SK-N-SH treated with all-trans-retinoic acid at 6 μM for 48 hours (cell line): Measurements from ENCODE around the gene FAM216A.

Source experiments
- ATAC-seq: fragments of 200-7000 bp; cut with Tn5 transposase; 3 replicates; pipeline ENCODE4 v1.9.1; 2020; ENCODE audit warnings: mild to moderate bottlenecking, moderate library complexity
- BACH2 ChIP-seq: fragments of 250-450 bp; sonication (Bioruptor Pico); IDR thresholded peaks from 2 replicates; pipeline ENCODE4 v1.9.0; 2021; ENCODE audit warnings: mild to moderate bottlenecking, borderline replicate concordance
- CSDC2 ChIP-seq: fragments of 250-450 bp; sonication (Bioruptor Pico); IDR thresholded peaks from 2 replicates; pipeline ENCODE4 v1.5.0; 2020; ENCODE audit warnings: mild to moderate bottlenecking, moderate library complexity
- CSRNP3 ChIP-seq: fragments of 250-450 bp; sonication (Bioruptor Pico); IDR thresholded peaks from 2 replicates; pipeline ENCODE4 v1.5.1; 2021; ENCODE audit warnings: mild to moderate bottlenecking, moderate library complexity
- ESRRG ChIP-seq: fragments of 250-450 bp; sonication (Bioruptor Pico); IDR thresholded peaks from 2 replicates; pipeline ENCODE4 v1.6.1; 2021; ENCODE audit warnings: mild to moderate bottlenecking
- GLIS3 ChIP-seq: fragments of 250-450 bp; sonication (Bioruptor Pico); IDR thresholded peaks from 2 replicates; pipeline ENCODE4 v1.5.0; 2020; ENCODE audit warnings: mild to moderate bottlenecking, moderate library complexity
- ISL1 ChIP-seq: fragments of 250-450 bp; sonication (Bioruptor Pico); IDR thresholded peaks from 2 replicates; pipeline ENCODE4 v2.1.2; 2022; ENCODE audit warnings: mild to moderate bottlenecking, moderate library complexity
- OSR1 ChIP-seq: fragments of 250-450 bp; sonication (Bioruptor Pico); IDR thresholded peaks from 2 replicates; pipeline ENCODE4 v1.8.0; 2022; ENCODE audit warnings: moderate library complexity, mild to moderate bottlenecking, inconsistent platforms
- POU6F1 ChIP-seq: fragments of 250-450 bp; sonication (Bioruptor Pico); IDR thresholded peaks from 2 replicates; pipeline ENCODE4 v1.8.0; 2021; ENCODE audit warnings: low read depth, mild to moderate bottlenecking, moderate library complexity, borderline replicate concordance
- PPARA ChIP-seq: fragments of 250-450 bp; sonication (Bioruptor Pico); IDR thresholded peaks from 2 replicates; pipeline ENCODE4 v1.5.0; 2020; ENCODE audit warnings: mild to moderate bottlenecking, borderline replicate concordance
- RARB ChIP-seq: fragments of 250-450 bp; sonication (Bioruptor Pico); IDR thresholded peaks from 2 replicates; pipeline ENCODE4 v1.8.0; 2021; ENCODE audit warnings: mild to moderate bottlenecking, moderate library complexity
- SNAI2 ChIP-seq: fragments of 250-450 bp; sonication (Bioruptor Pico); IDR thresholded peaks from 2 replicates; pipeline ENCODE4 v1.5.0; 2020; ENCODE audit warnings: mild to moderate bottlenecking, moderate library complexity
- TCF4 ChIP-seq: fragments of 250-450 bp; sonication (Bioruptor Pico); IDR thresholded peaks from 2 replicates; pipeline ENCODE4 v1.8.0; 2021; ENCODE audit warnings: mild to moderate bottlenecking, moderate library complexity, borderline replicate concordance
- TOX ChIP-seq: fragments of 250-450 bp; sonication (Bioruptor Pico); IDR thresholded peaks from 2 replicates; pipeline ENCODE4 v1.8.0; 2021; ENCODE audit warnings: mild to moderate bottlenecking, moderate library complexity, borderline replicate concordance
- TSHZ2 ChIP-seq: fragments of 250-450 bp; sonication (Bioruptor Pico); IDR thresholded peaks from 2 replicates; pipeline ENCODE4 v1.5.0; 2020; ENCODE audit warnings: mild to moderate bottlenecking, moderate library complexity
- ZFP3 ChIP-seq: fragments of 250-450 bp; sonication (Bioruptor Pico); IDR thresholded peaks from 2 replicates; pipeline ENCODE4 v1.5.0; 2020; ENCODE audit warnings: mild to moderate bottlenecking, moderate library complexity
- ZFP30 ChIP-seq: fragments of 450-650 bp; formaldehyde crosslinking; IDR thresholded peaks from 2 replicates; pipeline ENCODE4 v1.5.0; 2022; ENCODE audit warnings: mild to moderate bottlenecking, moderate library complexity
- ZNF565 ChIP-seq: fragments of 450-650 bp; formaldehyde crosslinking; conservative IDR thresholded peaks from 2 replicates; pipeline ENCODE4 v1.5.0; 2020; ENCODE audit warnings: low read depth, mild to moderate bottlenecking, moderate library complexity
- ZNF70 ChIP-seq: fragments of 450-650 bp; formaldehyde crosslinking; IDR thresholded peaks from 2 replicates; pipeline ENCODE4 v1.5.0; 2020; ENCODE audit warnings: mild to moderate bottlenecking, moderate library complexity
- ZNF8 ChIP-seq: fragments of 450-650 bp; formaldehyde crosslinking; IDR thresholded peaks from 2 replicates; pipeline ENCODE4 v1.5.0; 2020; ENCODE audit warnings: mild to moderate bottlenecking, moderate library complexity
- TF ChIP-seq, protein P1 (sequence below): fragments of 250-450 bp; sonication (Bioruptor Pico); IDR thresholded peaks from 2 replicates; pipeline ENCODE4 v1.8.0; 2020; ENCODE audit warnings: mild to moderate bottlenecking, moderate library complexity, borderline replicate concordance

Gene FAM216A

GRCh38 chr12:110475426-110475825, 6.8 kb downstream of the FAM216A start:
- ATAC-seq: no peak
- no peak for TF ChIP-seq CSDC2
- no peak for TF ChIP-seq POU6F1 (CRISPR knock-in tag)
- TF ChIP-seq, protein P1, sequence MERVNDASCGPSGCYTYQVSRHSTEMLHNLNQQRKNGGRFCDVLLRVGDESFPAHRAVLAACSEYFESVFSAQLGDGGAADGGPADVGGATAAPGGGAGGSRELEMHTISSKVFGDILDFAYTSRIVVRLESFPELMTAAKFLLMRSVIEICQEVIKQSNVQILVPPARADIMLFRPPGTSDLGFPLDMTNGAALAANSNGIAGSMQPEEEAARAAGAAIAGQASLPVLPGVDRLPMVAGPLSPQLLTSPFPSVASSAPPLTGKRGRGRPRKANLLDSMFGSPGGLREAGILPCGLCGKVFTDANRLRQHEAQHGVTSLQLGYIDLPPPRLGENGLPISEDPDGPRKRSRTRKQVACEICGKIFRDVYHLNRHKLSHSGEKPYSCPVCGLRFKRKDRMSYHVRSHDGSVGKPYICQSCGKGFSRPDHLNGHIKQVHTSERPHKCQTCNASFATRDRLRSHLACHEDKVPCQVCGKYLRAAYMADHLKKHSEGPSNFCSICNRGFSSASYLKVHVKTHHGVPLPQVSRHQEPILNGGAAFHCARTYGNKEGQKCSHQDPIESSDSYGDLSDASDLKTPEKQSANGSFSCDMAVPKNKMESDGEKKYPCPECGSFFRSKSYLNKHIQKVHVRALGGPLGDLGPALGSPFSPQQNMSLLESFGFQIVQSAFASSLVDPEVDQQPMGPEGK: no peak
- no peak for TF ChIP-seq TCF4
- TF ChIP-seq SNAI2 (CRISPR knock-in tag): no peak
- no peak for TF ChIP-seq BACH2 (CRISPR knock-in tag)
- TF ChIP-seq ZNF70 (CRISPR knock-in tag): no peak
- no peak for TF ChIP-seq RARB (CRISPR knock-in tag)
- no peak for TF ChIP-seq ZFP30 (CRISPR knock-in tag)
- TF ChIP-seq ISL1 (CRISPR knock-in tag): no peak
- no peak for TF ChIP-seq TSHZ2
- no peak for TF ChIP-seq OSR1 (CRISPR knock-in tag)
- TF ChIP-seq ZNF565 (CRISPR knock-in tag): no peak
- no peak for TF ChIP-seq CSRNP3
- no peak for TF ChIP-seq GLIS3 (CRISPR knock-in tag)
- TF ChIP-seq ESRRG (CRISPR knock-in tag): no peak
- no peak for TF ChIP-seq TOX (CRISPR knock-in tag)
- no peak for TF ChIP-seq ZNF8 (CRISPR knock-in tag)
- TF ChIP-seq, all 23 proteins: peak for 0

GRCh38 chr12:110498984-110499706, 30.5 kb downstream of the FAM216A start:
- TF ChIP-seq RARB (CRISPR knock-in tag) (no peak), ZNF8 (CRISPR knock-in tag) (no peak), ISL1 (CRISPR knock-in tag) (peak; percentile 51; the same call in 1 of the 2 replicates), POU6F1 (CRISPR knock-in tag) (no peak), PPARA (CRISPR knock-in tag) (no peak)
- TF ChIP-seq, all 23 proteins: peak for 1
- ATAC-seq: no peak

- peak; percentile 69 for ATAC-seq
- TF ChIP-seq TOX (CRISPR knock-in tag) (no peak), OSR1 (CRISPR knock-in tag) (no peak), ZFP3 (CRISPR knock-in tag) (no peak)
Measured at GRCh38 chr12:110501399-110501751, 32.7 kb downstream of the FAM216A start.
